ENCODE data around the gene KIF6. TPM values are rescaled to one million over a fixed set of nuclear protein-coding genes. Genes with fewer than 3 reads are reported as not detected.

The KIF6 gene
- total RNA-seq, 1 donor from 2014 or later: not detected

DNA sequence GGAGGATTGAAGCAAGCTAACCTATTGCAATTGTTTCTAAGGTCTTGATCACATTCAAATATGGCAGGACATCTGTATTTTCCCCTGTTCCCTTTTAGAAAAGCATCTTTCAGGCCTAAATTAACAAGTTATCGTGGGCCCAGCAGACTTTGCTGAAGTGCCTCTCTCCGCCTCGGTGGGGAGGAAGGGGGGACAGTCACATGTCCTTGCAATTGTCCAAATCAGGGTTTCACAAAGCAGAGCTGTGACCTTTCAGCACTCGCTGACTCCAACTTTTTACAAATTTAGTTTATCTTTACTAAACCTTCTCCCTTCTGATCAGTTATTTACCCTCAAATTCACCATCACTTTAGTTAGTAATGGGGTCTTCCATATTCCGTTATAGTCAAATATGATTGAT, 328.4 kb downstream of the KIF6 start:
- peaks cover 3% of the 10 kb centered on the region for H3K4me1 ChIP-seq
- no peak overlapping the region for H3K4me3 ChIP-seq
- no peak overlapping the region for H3K27ac ChIP-seq
- H3K9me3 ChIP-seq: no peaks in the 10 kb centered on the region
- TF ChIP-seq POLR2A (IDR thresholded peaks at IDR 0.05) (no peak), POLR2AphosphoS5 (IDR thresholded peaks at IDR 0.05; ENCODE audit: insufficient read depth in 1 of 2, low read depth in 1 of 2) (no peak)
- TF ChIP-seq, protein P1, sequence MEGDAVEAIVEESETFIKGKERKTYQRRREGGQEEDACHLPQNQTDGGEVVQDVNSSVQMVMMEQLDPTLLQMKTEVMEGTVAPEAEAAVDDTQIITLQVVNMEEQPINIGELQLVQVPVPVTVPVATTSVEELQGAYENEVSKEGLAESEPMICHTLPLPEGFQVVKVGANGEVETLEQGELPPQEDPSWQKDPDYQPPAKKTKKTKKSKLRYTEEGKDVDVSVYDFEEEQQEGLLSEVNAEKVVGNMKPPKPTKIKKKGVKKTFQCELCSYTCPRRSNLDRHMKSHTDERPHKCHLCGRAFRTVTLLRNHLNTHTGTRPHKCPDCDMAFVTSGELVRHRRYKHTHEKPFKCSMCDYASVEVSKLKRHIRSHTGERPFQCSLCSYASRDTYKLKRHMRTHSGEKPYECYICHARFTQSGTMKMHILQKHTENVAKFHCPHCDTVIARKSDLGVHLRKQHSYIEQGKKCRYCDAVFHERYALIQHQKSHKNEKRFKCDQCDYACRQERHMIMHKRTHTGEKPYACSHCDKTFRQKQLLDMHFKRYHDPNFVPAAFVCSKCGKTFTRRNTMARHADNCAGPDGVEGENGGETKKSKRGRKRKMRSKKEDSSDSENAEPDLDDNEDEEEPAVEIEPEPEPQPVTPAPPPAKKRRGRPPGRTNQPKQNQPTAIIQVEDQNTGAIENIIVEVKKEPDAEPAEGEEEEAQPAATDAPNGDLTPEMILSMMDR (IDR thresholded peaks at IDR 0.05): no peak
- intact Hi-C loops (cut with DNase I): no loop called here
- H3K36me3 ChIP-seq: no peaks in the 10 kb centered on the region
- no peaks in the 10 kb centered on the region for H3K27me3 ChIP-seq
- no peak for DNase-seq (ENCODE audit: extremely low spot score in 2 of 2)

DNA sequence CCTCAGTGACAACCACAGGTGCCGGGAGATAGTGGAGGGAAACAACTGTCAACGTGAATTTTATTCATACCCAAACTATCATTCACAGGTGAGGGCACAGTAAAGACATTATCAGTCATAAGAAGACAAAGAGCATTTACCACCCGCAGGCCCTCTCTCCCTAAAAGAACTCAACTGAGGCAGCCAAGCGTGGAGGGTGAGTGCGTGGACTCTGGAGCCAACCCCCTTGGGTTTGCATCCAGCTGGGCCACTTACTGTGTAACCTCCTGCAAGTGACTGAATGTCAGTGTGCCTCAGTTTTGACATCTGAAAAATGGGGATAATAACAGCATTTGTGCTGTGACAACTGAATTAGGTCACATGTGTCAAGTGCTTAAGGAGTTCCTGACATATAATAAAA, 332.1 kb downstream of the KIF6 start:
- no peaks in the 10 kb centered on the region for H3K36me3 ChIP-seq
- H3K4me1 ChIP-seq: no peaks in the 10 kb centered on the region
- H3K9me3 ChIP-seq: no peaks in the 10 kb centered on the region
- no peak for DNase-seq (ENCODE audit: extremely low spot score in 2 of 2)
- intact Hi-C loops (cut with DNase I): no loop called here
- TF ChIP-seq, protein P1 (IDR thresholded peaks at IDR 0.05): no peak
- TF ChIP-seq POLR2AphosphoS5 (IDR thresholded peaks at IDR 0.05; ENCODE audit: insufficient read depth in 1 of 2, low read depth in 1 of 2) (no peak), POLR2A (IDR thresholded peaks at IDR 0.05) (no peak)
- no peaks in the 10 kb centered on the region for H3K27me3 ChIP-seq
- no peak overlapping the region for H3K4me3 ChIP-seq
- no peak overlapping the region for H3K27ac ChIP-seq

DNA sequence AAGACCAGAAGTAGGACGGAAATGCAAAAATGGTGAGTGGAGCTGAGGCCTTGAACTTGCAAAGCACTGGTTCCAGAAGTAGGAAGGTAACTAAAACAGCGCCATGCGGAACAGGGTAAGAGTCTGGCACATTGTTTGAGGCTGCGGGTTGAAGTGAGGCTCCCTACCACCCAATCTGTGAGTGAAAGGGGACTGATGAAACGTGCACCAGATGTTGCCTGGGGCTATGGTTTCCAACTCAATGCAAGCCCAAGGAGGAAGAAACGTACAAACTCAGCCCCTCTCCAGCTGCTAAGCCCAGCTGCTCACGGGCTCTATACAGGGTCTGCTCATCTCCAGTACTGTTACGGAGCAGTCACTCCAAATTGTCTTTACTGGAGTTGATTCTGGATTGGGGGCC, 334.0 kb downstream of the KIF6 start:
- TF ChIP-seq, protein P1 (IDR thresholded peaks at IDR 0.05): no peak
- TF ChIP-seq POLR2A (IDR thresholded peaks at IDR 0.05): no peak
- no peak for TF ChIP-seq POLR2AphosphoS5 (IDR thresholded peaks at IDR 0.05; ENCODE audit: insufficient read depth in 1 of 2, low read depth in 1 of 2)
- H3K4me1 ChIP-seq: peaks cover 12% of the 10 kb centered on the region
- no peak overlapping the region for H3K4me3 ChIP-seq
- no peak for DNase-seq (ENCODE audit: extremely low spot score in 2 of 2)
- H3K27ac ChIP-seq: no peak overlapping the region
- no peaks in the 10 kb centered on the region for H3K9me3 ChIP-seq
- intact Hi-C loops (cut with DNase I): no loop called here
- no peaks in the 10 kb centered on the region for H3K27me3 ChIP-seq
- H3K36me3 ChIP-seq: no peaks in the 10 kb centered on the region

DNA sequence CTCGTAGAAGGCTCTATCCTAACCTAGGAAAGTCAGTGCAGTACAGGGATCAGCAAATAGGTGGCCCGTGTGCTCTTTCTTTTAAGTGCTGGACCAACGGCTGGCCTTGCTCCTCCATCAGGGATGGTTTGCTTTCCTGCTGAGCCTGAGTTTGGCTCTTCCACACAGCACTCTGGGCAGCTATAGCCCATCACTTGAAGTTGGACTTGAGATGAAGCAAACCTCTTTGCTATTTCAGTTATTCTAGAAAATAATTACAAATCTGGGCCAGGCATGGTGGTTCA, 335.8 kb downstream of the KIF6 start:
- H3K27me3 ChIP-seq: no peaks in the 10 kb centered on the region
- no peak overlapping the region for H3K4me3 ChIP-seq
- TF ChIP-seq POLR2A (IDR thresholded peaks at IDR 0.05) (no peak), POLR2AphosphoS5 (IDR thresholded peaks at IDR 0.05; ENCODE audit: insufficient read depth in 1 of 2, low read depth in 1 of 2) (no peak)
- TF ChIP-seq, protein P1 (IDR thresholded peaks at IDR 0.05): no peak
- H3K4me1 ChIP-seq: peaks cover 12% of the 10 kb centered on the region
- no peaks in the 10 kb centered on the region for H3K9me3 ChIP-seq
- H3K36me3 ChIP-seq: no peaks in the 10 kb centered on the region
- H3K27ac ChIP-seq: no peak overlapping the region
- intact Hi-C loops (cut with DNase I): no loop called here
- DNase-seq (ENCODE audit: extremely low spot score in 2 of 2): no peak

DNA sequence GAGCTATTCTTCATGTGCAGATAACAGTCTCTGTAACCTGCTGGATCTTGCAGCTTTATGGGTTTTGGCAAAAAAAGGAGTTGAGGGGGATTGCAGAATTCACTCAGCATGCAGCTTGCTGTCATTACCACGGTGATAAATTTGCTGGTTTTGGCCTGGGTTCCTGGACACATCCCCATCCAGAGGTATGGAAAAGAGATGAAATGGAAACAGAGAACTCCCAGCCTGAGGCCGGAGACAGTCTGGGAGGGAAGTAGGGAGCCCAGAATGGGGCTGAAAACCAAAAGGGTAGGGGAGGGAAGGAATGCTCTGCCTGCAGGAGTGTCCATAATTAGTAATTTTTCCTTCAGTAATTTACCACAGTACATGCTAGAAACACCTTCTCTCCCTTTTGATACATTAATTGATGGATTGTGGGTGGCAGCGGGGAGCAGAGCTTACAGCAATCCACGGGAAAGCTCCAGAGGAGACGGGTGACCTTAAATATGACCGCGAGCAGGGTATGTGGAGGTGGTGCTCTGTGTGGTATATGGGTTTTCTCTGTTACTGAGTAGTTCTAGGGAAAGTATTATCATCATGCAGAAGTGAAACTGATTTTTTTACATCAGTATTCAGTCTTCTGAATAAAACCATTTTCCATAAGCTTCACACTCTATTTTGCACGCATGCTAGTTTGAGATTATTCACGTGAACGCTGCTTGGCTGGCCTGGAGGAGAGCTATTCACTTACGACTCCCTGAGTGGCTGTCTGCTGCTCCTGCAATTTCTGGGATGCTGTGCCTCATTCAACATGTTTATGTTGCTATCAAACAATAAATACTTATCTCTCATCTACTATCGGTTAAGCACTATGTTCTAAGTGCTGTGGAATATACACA, 336.4 kb downstream of the KIF6 start:
- no peaks in the 10 kb centered on the region for H3K36me3 ChIP-seq
- peaks cover 12% of the 10 kb centered on the region for H3K4me1 ChIP-seq
- TF ChIP-seq POLR2AphosphoS5 (IDR thresholded peaks at IDR 0.05; ENCODE audit: insufficient read depth in 1 of 2, low read depth in 1 of 2) (no peak), POLR2A (IDR thresholded peaks at IDR 0.05) (no peak)
- TF ChIP-seq, protein P1 (IDR thresholded peaks at IDR 0.05): no peak
- H3K9me3 ChIP-seq: no peaks in the 10 kb centered on the region
- no peak for DNase-seq (ENCODE audit: extremely low spot score in 2 of 2)
- H3K27me3 ChIP-seq: no peaks in the 10 kb centered on the region
- H3K27ac ChIP-seq: no peak overlapping the region
- H3K4me3 ChIP-seq: no peak overlapping the region
- intact Hi-C loops (cut with DNase I): no loop called here
